K562 (cell line): Measurements from ENCODE around the gene UBL5. TPM values are rescaled to one million over a fixed set of nuclear protein-coding genes. Genes with fewer than 3 reads are reported as not detected.

Experiments used
- KLF1 ChIP-seq: fragments of 450-650 bp; IDR thresholded peaks from 2 replicates; pipeline ENCODE4 v1.6.1; 2016; ENCODE audit warnings: missing genetic modification characterization, missing compliant biosample characterization
- KLF6 ChIP-seq: fragments of 250-450 bp; sonication (Bioruptor Pico); IDR thresholded peaks from 2 replicates; pipeline ENCODE4 v1.4.0; 2020; ENCODE audit warnings: mild to moderate bottlenecking, moderate library complexity, borderline replicate concordance
- NCOA4 ChIP-seq: fragments of 450-650 bp; IDR thresholded peaks from 2 replicates; pipeline ENCODE4 v1.6.1; 2018; ENCODE audit warnings: mild to moderate bottlenecking; ENCODE audit not compliant: partially characterized antibody
- NR1H2 ChIP-seq: sonication (generic); formaldehyde crosslinking; IDR thresholded peaks from 2 replicates; pipeline ENCODE4 v1.4.0; 2020; ENCODE audit warnings: mild to moderate bottlenecking, missing genetic modification reagents
- RB1 ChIP-seq: fragments of 450-650 bp; IDR thresholded peaks from 2 replicates; pipeline ENCODE4 v1.6.1; 2017; ENCODE audit warnings: low read depth, mild to moderate bottlenecking
- RFX5 ChIP-seq: IDR thresholded peaks from 2 replicates; pipeline ENCODE4 v1.6.1; 2011; ENCODE audit warnings: low read depth, mild to moderate bottlenecking, improper control_type of control experiment, low read length
- ZFX ChIP-seq: sonication (generic); formaldehyde crosslinking; IDR thresholded peaks from 2 replicates; pipeline ENCODE4 v1.8.0; 2022; ENCODE audit warnings: mild to moderate bottlenecking, missing genetic modification reagents, moderate library complexity
- ZNF707 ChIP-seq: fragments of 250-450 bp; sonication (Bioruptor Pico); conservative IDR thresholded peaks from 2 replicates; pipeline ENCODE4 v1.8.0; 2022; ENCODE audit warnings: inconsistent platforms, mild to moderate bottlenecking, moderate library complexity
- polyA plus RNA-seq, 8 experiments: library from polyadenylated mRNA; depleted of rRNA in 4 of 8; stranded (reverse) in 5 of 8; unstranded in 3 of 8; fragments of >200 nt; fragmentation: Nextera tagmentation in 2 of 8; fragmentation: Illumina TruSeq in 1 of 8; extraction: Ambion mirVana in 2 of 8; extraction: Trizol in 1 of 8; gene quantifications; 2 replicates each; pipeline versions ENCODE4 v1.2.1 to v1.2.3, GENCODE V29; 2011 to 2014; ENCODE audit warnings: inconsistent platforms in 1 of 8, missing spikeins in 1 of 8
- total RNA-seq, 7 experiments: library from RNA; depleted of rRNA in 6 of 7; stranded (reverse); fragments of >200 nt in 6 of 7; fragmentation: Illumina TruSeq in 2 of 7; extraction: Trizol in 2 of 7; gene quantifications; 2 replicates each; pipeline versions ENCODE4 v1.2.1 to v1.2.3, GENCODE V29; 2011 to 2021; ENCODE audit warnings: low replicate concordance in 1 of 7
- TF ChIP-seq, protein P1 (sequence below), 2 experiments: fragments of 450-650 bp in 1 of 2; IDR thresholded peaks; 2 replicates each; pipeline ENCODE4 v1.6.1; 2011 to 2017; ENCODE audit warnings: low read depth in 2 of 2, antibody characterized with exemption in 1 of 2, borderline replicate concordance in 1 of 2, low read length in 1 of 2, mild to moderate bottlenecking in 1 of 2, mixed read lengths in 1 of 2; ENCODE audit not compliant: control insufficient read depth in 1 of 2
- TF ChIP-seq, protein P2 (sequence below): sonication (generic); formaldehyde crosslinking; IDR thresholded peaks from 2 replicates; pipeline ENCODE4 v1.8.0; 2022; ENCODE audit warnings: mild to moderate bottlenecking, missing genetic modification reagents
- TF ChIP-seq, protein P3 (sequence below): fragments of 450-650 bp; IDR thresholded peaks from 2 replicates; pipeline ENCODE4 v1.6.1; 2016
- TF ChIP-seq, protein P4 (sequence below): fragments of 450-650 bp; IDR thresholded peaks from 2 replicates; pipeline ENCODE4 v1.6.1; 2016; ENCODE audit warnings: borderline replicate concordance
- TF ChIP-seq, protein P5 (sequence below), 2 experiments: fragments of 450-650 bp; conservative IDR thresholded peaks; 2 replicates each; pipeline ENCODE4 v1.6.1; 2017; ENCODE audit warnings: mild to moderate bottlenecking in 2 of 2, moderate library complexity in 2 of 2

Gene UBL5
- total and polyA plus RNA-seq, 9 of the 15 experiments (the other 6 are each of a cell fraction or from before 2014, with no cell fraction given): 410 to 1,266 (median 613) TPM

DNA sequence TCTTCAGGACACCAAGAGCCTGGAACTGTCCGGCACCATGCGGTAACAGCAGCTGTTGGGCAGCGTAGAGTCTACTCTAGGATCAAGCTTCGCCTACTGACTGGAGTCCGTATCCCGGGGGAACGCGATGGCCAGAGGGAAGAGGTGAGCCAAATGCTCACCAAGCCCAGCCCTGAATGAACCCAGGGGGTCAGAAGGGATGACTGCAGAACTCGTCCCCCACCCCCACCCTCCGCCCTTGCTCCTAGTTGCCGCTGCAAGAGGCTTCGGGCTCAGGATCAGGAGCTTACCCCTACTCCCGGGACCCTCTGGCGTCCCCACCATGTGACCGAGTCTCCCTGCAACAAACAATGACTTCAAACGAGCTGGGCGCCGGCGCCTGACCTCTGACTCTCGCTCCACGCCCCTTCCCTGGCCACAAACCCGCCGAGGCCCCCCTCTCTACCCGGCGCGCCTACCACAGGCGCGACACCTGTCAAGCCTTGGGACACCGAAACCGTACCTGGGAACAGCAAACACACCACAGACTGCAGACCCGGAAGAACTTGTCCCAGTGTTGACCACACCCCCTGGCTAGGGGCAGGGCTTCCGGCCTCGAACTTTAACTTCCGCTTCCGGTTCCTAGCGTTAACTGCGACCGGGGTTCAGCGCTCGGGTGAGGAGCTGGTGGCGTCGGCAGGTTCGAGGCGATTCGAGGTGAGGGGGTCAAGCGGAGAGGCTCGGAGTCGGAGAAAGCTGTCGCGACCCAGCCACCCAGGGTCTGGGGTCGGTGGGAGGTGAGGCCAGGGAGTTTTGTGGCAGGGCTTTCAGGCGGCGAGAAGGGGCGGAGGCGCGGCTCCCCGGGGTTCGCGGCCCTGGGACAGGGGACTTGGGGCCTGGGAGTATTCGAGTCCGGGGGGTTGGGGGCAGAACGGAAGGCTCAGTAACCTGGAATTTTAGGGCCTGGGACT, at the start of gene UBL5 (continued):
- TF ChIP-seq NCOA4 (no peak), KLF6 (no peak), RB1 (no peak), KLF1 (tag) (peak; percentile 70), ZNF707 (CRISPR knock-in tag) (no peak), ZFX (CRISPR knock-in tag) (peak; percentile 38), NR1H2 (0 out of 2 replicates have a peak, but pooled peaks have one; percentile 50), RFX5 (no peak)
- TF ChIP-seq, protein P1, sequence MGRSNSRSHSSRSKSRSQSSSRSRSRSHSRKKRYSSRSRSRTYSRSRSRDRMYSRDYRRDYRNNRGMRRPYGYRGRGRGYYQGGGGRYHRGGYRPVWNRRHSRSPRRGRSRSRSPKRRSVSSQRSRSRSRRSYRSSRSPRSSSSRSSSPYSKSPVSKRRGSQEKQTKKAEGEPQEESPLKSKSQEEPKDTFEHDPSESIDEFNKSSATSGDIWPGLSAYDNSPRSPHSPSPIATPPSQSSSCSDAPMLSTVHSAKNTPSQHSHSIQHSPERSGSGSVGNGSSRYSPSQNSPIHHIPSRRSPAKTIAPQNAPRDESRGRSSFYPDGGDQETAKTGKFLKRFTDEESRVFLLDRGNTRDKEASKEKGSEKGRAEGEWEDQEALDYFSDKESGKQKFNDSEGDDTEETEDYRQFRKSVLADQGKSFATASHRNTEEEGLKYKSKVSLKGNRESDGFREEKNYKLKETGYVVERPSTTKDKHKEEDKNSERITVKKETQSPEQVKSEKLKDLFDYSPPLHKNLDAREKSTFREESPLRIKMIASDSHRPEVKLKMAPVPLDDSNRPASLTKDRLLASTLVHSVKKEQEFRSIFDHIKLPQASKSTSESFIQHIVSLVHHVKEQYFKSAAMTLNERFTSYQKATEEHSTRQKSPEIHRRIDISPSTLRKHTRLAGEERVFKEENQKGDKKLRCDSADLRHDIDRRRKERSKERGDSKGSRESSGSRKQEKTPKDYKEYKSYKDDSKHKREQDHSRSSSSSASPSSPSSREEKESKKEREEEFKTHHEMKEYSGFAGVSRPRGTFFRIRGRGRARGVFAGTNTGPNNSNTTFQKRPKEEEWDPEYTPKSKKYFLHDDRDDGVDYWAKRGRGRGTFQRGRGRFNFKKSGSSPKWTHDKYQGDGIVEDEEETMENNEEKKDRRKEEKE (IDR thresholded peaks at IDR 0.05; ENCODE audit: borderline replicate concordance in 1 of 2, control insufficient read depth in 1 of 2, low read depth in 2 of 2, low read length in 1 of 2): no peak
- TF ChIP-seq, protein P2, sequence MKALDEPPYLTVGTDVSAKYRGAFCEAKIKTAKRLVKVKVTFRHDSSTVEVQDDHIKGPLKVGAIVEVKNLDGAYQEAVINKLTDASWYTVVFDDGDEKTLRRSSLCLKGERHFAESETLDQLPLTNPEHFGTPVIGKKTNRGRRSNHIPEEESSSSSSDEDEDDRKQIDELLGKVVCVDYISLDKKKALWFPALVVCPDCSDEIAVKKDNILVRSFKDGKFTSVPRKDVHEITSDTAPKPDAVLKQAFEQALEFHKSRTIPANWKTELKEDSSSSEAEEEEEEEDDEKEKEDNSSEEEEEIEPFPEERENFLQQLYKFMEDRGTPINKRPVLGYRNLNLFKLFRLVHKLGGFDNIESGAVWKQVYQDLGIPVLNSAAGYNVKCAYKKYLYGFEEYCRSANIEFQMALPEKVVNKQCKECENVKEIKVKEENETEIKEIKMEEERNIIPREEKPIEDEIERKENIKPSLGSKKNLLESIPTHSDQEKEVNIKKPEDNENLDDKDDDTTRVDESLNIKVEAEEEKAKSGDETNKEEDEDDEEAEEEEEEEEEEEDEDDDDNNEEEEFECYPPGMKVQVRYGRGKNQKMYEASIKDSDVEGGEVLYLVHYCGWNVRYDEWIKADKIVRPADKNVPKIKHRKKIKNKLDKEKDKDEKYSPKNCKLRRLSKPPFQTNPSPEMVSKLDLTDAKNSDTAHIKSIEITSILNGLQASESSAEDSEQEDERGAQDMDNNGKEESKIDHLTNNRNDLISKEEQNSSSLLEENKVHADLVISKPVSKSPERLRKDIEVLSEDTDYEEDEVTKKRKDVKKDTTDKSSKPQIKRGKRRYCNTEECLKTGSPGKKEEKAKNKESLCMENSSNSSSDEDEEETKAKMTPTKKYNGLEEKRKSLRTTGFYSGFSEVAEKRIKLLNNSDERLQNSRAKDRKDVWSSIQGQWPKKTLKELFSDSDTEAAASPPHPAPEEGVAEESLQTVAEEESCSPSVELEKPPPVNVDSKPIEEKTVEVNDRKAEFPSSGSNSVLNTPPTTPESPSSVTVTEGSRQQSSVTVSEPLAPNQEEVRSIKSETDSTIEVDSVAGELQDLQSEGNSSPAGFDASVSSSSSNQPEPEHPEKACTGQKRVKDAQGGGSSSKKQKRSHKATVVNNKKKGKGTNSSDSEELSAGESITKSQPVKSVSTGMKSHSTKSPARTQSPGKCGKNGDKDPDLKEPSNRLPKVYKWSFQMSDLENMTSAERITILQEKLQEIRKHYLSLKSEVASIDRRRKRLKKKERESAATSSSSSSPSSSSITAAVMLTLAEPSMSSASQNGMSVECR (CRISPR knock-in tag): peak; percentile 82
- TF ChIP-seq, protein P3, sequence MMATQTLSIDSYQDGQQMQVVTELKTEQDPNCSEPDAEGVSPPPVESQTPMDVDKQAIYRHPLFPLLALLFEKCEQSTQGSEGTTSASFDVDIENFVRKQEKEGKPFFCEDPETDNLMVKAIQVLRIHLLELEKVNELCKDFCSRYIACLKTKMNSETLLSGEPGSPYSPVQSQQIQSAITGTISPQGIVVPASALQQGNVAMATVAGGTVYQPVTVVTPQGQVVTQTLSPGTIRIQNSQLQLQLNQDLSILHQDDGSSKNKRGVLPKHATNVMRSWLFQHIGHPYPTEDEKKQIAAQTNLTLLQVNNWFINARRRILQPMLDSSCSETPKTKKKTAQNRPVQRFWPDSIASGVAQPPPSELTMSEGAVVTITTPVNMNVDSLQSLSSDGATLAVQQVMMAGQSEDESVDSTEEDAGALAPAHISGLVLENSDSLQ: peak; percentile 84
- TF ChIP-seq, protein P4, sequence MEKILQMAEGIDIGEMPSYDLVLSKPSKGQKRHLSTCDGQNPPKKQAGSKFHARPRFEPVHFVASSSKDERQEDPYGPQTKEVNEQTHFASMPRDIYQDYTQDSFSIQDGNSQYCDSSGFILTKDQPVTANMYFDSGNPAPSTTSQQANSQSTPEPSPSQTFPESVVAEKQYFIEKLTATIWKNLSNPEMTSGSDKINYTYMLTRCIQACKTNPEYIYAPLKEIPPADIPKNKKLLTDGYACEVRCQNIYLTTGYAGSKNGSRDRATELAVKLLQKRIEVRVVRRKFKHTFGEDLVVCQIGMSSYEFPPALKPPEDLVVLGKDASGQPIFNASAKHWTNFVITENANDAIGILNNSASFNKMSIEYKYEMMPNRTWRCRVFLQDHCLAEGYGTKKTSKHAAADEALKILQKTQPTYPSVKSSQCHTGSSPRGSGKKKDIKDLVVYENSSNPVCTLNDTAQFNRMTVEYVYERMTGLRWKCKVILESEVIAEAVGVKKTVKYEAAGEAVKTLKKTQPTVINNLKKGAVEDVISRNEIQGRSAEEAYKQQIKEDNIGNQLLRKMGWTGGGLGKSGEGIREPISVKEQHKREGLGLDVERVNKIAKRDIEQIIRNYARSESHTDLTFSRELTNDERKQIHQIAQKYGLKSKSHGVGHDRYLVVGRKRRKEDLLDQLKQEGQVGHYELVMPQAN: peak; percentile 99
- TF ChIP-seq, protein P5, sequence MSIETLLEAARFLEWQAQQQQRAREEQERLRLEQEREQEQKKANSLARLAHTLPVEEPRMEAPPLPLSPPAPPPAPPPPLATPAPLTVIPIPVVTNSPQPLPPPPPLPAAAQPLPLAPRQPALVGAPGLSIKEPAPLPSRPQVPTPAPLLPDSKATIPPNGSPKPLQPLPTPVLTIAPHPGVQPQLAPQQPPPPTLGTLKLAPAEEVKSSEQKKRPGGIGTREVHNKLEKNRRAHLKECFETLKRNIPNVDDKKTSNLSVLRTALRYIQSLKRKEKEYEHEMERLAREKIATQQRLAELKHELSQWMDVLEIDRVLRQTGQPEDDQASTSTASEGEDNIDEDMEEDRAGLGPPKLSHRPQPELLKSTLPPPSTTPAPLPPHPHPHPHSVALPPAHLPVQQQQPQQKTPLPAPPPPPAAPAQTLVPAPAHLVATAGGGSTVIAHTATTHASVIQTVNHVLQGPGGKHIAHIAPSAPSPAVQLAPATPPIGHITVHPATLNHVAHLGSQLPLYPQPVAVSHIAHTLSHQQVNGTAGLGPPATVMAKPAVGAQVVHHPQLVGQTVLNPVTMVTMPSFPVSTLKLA (conservative IDR thresholded peaks at IDR 0.05): peak; percentile 93 to 97
